Stimulated activated CD4-positive, alpha-beta T cell treated with anti-CD3 and anti-CD28 coated beads, Interleukin-2, amount 100 ng/mL, for 24 hours (primary cell): ENCODE results near the gene HINT3.
"Not testable (repeated sequence)": the region's sequence is repeated elsewhere in the genome, so short reads cannot be mapped to it uniquely, and the experiment has no call there.

Experiments used
- DNase-seq, 2 donors: peaks; one replicate each; pipeline ENCODE4 v3.0.0-alpha.2; 2020

Gene HINT3

DNA sequence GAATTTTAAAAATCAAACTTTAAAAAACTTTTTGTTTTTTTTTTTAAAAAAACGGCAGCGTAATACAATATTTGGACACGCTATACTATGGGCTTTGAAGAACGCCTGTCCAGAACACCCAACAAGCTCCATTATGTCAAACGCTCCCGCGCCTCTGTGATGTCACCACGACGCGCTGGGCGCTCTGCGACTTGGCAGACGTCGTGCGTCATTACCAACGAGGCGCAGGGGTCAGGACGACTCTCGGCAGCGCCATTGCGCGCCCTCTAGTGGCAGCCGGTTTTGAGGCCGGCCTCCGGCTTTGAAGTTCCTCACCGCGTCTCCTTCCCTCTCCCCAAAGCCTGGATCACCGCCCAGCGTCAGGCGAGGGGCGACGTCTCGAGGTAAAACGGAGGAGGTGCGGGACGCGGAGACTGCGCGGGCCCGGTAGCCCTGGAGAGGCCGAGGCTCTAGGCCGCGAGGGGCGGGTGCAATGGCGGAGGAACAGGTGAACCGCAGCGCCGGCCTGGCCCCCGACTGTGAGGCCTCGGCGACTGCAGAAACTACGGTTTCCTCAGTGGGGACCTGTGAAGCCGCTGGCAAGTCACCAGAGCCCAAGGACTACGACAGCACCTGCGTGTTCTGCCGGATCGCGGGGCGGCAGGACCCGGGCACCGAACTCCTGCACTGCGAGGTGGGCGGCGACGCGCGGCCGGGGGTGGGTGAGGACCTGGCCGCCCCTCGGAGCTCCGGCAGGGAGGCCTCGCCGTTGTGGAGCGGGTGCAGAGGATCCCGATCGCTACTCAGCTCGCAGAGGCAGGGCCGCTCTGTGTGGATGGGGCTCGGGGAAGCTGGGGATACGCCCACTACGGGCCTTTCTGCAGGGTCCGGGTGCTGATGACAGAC is at the start of gene HINT3:
Gene HINT3, plus strand, starts transcription at position 265 of the 885 bp plus-strand sequence. Its CDS starts 208 bp downstream, at position 473.
- peak; percentile 99 to 100 for DNase-seq

DNA sequence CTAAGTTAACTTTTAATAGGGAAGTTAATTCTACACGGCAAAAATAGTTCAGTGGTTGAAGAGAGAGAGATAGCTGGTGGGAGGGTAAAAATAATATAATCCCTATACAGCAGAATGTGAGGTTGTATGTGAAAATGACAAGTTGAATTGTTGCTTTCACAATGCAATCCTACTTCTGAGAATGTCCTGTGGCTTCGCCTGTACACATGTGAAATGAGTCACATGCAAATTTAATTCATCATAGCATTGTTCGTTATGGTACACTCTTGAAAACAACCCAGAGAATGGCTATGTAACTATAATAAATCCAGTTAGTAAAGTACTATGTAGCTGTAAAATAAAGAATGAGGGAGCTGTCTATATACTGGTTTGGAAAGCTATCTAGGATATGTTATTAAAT is 46.0 kb upstream of the HINT3 start:
- DNase-seq = no peak

DNA sequence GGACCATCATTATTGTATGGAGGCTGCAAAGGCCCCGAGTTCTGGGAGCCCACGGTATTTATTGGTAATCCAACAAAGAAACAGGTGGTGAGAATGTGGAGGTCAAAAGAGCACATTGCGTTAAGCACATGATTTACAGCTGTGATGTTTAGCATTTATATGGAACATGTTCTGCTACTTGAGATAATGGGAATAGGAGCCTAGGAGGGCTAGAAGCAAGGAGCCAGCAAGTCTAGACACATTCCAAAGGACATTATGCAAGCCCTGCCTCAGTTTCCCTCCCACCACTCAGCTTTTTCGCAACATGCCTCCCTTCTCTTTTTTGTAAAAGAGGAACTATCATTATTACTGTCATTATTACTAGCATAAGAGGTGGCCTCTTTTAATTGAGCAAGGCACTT is 45.5 kb upstream of the HINT3 start:
- not testable (repeated sequence) for DNase-seq

DNA sequence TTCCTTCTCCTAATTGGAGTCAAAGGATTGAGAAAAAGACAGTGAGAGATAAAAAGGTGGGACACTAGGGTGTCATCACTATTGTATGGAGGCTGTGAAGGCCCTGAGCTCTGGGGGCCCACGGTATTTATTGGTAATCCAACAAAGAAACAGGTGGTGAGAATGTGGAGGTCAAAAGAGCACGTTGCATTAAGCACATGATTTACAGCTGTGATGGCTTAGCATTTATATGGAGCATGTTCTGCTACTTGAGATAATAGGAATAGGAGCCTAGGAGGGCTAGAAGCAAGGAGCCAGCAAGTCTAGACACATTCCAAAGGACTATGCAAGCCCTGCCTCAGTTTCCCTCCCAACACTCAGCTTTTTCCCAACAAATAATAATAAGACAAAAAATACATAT is 44.1 kb upstream of the HINT3 start:
- not testable (repeated sequence) for DNase-seq

DNA sequence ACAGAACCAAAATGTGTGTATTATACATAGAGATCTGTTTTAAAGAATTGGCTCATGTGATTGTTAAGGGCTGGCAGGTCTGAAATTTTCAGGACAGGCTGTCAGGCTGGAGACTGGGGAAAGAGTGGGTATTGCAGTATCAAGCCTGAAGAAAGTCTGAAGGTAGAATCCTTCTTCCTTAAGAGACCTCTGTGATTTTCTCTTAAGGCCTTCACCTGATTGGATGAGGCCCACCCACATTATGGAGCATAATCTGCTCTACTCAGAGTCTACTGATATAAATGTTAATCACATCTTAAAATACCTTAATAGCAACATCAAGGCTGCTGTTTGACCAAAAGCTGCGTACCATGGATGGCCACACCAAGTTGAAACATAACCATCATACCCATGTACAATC is 43.4 kb upstream of the HINT3 start:
- no peak for DNase-seq

DNA sequence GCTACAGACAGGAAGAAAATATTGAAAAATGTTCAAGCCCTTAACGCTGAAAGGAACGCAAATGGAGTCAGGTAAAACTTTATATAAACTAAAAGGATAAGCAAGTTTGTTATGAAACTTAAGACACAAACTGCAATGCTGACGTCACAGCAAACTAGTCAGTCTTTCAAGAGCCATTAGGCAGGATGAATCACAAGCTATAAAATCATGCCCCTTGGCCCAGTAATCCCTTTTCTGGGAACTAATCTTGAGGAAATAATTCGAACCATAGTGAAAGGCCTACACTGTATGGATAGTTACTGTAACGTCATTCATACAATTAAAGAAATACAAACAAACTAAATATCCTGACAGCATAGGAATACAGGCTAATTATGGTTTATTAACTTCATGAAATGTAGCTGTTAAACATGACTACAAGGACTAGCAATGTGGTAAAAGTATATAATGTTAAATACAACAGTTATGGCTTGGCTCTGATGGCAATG is 42.7 kb upstream of the HINT3 start:
- DNase-seq = no peak

DNA sequence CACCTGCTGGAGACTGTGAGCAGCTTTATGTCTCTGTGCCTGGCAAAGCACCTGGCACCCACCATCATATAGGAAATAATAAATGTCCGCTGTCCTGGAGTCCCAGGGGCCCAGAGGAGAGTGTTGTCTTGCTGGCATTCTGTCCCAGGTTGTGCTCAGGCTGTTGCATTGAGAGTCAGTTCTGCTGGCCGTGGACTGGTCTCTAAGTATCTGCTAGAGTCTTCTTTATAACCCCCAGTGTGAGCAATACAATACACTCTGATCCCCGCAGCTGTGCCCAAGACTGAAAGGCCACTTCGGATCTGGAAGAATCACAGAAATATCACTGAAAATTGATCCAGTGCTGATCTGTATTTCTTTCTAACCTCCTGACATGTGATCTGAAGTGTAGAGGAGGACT is 38.3 kb upstream of the HINT3 start:
- DNase-seq = no peak

DNA sequence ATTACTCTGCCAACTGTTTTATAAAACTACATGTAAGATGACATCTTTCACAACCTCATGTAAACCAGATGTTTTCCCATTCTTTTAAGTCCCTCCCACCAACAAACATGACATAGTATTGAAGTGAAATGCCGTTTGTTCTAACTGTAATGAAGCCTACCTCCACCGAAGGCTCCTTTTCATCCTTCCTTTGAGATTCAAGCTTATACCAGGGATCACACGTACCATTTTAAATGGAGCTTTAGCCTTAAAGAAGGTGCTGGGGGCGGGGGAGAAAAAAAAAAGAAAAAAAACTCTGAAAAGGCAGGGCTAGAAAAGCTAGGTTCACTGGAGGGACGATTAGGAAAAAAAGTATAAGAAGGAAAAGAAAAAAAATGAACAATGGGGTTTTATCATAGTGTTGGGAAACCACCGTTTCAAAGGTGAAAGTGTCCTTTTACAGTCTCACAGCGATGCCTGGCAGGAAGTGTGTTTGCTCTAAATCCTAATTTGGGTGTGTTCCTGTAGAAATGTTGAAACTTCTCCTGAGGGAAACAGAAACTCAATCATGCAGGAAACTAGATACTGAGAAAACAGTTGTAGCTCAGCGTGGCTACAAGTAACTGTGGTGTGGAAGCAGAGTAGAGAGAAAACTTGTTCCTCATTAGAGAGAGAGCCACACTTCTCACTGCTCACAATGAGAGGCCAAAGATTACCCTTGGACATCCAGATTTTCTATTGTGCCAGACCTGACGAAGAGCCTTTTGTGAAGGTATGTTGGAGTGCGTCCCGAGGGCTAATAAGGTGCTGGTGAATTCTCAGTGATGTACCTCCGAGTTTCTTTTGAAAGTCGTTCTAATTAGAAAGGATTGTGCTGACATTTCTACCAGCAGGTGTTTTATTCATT is 37.6 kb upstream of the HINT3 start:
- peak; percentile 37 to 53 for DNase-seq

DNA sequence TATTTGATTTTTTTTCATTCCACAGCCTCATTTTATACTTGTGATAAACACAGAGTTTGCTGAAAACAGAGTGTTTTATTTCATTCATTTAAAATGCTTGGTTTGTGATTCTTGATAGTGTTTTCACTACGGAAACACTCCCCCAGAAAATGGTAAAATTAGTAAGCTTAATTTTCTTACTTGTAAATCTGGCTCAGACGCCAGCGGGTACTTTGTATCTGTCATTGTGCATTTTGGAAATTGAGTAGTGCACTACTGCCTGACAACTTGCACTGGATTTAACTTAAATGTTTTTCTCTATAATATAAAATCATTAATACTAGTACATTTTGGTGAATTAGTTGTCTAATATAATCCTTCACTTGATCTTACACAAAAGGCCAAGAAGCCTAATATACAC is 37.0 kb upstream of the HINT3 start:
- no peak for DNase-seq

DNA sequence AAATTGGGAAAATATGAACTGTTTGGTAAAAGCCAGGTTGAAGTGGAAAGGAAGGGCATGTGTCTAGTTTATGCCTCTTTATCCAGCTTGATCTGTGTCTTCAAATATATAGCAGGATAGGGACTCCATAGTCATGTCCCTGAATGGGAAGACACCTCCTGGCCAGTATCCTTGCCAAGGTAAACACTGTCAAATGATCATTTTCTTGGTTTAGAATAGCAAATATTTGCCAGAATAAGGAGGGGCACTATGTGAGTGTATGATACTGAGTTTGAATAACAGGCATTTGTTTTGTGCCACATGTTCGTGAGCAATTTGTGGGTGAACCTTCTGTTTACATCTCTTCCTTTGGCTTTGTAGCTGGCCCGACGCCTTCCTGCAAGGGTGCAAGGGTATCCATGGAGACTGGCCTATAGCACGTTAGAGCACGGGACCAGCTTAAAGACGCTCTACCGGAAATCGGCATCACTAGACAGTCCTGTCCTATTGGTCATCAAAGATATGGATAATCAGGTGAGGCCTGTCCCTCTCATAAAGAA is 34.2 kb upstream of the HINT3 start:
- no peak for DNase-seq

DNA sequence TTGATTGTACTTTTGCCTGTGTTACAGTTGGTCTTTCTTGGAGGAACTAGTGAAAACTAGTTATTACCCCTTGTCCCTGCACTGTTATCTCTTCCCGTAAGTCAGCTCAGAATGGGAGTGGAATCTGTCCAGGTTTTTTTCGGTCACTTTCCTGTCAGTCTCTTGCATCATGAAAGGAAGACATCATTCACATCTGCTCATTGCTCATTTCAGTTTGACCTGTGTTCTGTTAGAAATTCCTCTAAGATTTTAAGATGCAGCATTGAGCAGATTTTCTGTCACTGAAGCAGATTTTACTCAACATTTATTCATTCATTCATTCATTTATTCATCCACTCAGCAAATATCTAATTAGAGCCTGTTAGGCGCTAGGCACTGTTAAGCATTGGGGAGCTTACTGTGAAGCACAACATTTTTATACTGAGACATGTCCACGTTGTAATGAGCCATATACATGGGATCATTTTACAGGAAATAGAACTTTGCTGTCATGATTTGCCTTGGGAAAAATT is 33.1 kb upstream of the HINT3 start:
- no peak for DNase-seq

DNA sequence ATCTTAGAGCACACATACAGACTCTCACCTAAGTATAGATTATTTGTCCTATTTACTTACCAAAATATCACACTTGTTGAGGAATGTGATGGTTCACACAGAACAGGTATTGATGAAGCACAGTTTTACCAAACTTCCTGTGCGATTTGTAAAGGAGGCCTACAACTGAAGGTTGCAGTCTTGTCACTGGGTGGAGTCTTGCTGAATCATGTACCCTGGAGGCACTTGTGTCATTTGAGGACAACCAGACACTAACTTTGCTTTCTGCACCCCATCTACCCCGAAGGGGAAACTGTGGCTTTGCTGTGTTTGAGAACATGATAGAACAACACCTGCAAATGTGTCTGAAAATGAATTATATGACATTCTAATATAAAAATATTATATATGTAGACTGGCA is 32.4 kb upstream of the HINT3 start:
- no peak for DNase-seq

DNA sequence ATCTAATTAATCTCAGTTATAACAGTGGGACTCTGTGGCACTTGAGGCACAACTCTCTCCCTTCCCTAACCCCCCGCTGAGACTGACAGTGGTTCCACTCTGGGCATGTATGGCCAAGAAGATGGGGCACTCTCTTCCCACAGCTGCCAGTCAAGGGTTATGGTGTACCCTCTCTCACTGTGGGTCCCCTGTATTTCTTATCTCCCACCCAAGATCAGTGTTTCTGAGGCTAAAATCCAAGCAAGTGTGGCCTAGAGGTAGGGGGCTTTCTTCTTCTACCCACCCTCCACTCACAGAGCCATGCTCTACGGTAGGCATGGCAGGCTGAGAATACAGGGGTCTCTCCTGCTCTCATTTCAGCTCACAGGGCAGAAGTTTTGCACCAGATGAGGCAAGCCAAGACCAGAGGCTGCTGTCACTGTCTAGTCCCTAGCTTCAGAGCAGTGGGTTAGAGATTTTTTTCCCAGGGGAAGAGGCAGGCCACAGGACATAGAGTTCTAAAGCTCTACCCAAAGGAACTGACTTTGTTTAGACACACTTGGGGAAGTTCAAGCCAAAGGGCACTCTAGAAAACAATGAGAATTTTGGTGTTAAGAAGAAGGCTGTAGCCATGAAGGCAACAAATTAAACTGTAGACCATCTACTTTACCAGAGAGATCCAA is 31.7 kb upstream of the HINT3 start:
- DNase-seq = no peak

DNA sequence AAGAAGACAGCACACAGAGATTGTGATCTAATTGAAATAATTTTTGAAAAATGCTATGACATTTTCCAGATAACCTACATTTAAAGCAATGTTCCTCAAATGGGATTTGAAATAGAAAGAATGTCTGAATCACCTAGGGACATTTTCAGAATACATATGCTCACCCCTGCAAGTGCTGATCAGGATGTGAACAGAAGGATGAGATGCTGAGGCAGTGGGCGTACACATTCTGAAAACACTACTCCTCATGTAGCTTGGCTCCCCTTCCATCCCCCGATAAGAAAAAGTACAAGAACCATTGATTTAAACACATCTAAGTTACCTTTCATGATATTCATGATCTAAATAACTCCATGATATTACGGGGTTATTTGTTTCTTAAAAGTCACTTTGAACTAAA is 29.9 kb upstream of the HINT3 start:
- no peak for DNase-seq

DNA sequence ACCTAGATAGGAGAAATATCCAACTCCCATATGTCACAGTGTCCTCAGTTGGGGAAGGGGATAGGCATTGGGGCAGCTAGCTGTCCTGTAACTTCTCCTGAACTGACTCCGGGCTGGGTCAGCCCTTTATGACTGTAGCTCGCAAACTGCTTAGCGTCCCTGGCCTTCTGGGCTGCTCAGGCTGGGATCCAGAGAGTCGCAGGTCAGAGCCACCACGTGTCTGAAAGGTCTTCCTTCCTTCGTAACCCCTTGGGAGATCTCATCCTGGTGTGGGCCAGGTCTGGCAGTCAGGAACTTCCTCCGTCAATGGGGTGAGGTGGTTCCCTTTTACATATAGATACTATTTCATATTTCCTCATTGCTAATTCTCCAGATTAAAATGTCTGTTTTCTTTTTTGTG is 28.8 kb upstream of the HINT3 start:
- DNase-seq = no peak

DNA sequence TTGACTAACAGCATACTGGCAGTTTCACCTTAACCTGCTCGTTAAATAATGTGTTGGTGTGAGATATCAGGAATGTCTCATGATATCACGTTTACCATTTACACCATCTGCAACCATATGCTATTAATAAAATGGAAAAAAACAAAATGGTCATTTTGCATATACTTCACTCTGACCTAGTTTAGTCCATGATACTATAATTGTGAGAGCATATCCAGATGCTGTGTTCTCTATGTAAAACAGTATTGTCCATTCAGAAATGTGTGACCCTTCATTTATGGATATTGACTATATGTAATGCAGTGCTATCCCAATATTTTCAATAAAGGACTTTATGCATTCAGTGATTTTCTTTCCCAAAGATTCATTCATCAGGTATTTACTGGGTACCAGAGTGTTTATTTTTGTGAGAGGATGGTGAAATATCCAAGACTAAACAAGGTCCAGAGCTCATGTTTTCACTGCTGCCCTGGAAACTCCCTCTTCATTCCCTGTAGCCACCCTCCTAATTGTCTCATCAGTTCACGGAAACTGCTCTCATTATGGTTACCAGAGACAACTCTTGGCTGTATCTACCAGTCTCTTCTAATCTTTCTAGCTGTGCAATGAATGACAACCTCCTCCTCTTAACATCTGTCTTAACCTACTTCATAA is 25.7 kb upstream of the HINT3 start:
- DNase-seq = no peak

DNA sequence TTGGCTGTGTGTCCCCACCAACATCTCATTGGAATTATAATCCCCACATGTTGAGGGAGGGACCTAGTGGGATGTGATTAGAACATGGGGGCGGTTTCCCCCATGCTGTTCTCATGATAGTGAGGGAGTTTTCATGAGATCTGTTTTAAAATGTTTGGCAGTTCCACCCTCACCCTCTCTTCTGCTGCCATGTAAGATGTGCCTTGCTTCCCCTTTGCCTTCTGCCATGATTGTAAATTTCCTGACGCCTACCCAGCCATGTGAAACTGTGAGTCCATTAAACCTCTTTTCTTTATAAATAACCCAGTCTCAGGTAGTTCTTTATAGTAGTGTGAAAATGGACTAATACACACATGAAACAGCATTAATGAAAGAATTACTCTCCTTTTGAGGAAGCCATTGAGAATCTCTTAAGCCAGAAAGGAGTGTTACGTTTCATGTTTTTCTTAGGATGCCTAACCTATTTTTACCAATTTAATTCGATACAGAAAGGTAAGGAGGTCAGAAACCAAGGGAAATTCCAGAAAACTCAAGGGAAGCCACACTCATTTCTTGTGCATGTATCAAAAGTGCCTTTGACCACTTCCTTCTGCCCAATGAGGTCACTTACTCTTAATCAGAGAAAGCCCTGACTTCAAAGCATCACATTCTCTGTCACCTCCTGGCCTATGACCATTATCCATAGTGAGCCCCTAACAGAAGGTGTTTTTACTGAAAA is 24.7 kb upstream of the HINT3 start:
- no peak for DNase-seq

DNA sequence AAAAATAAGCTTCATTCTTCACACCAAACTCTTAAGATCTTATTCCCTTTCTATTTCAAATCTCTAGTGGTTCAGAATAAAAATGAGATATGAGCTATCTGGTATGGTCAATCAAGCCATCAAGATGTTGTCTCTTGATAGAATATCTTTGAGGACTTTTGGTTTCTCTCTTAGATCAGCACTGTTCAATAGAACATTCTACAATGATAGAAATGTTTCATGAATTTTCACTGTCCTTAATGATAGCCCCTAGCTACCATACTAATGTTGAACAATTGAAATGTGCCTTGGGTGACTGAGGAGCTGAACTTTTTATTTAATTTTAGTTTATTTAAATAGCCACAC is 24.1 kb upstream of the HINT3 start:
- no peak for DNase-seq

DNA sequence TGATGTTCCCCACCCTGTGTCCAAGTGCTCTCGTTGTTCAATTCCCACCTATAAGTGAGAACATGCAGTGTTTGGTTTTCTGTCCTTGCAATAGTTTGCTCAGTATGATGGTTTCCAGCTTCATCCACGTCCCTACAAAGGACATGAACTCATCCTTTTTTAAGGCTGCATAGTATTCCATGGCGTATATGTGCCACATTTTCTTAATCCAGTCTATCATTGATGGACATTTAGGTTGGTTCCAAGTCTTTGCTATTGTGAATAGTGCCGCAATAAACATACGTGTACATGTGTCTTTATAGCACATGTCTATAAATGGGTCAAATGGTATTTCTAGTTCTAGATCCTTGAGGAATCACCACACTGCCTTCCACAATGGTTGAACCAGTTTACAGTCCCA is 21.1 kb upstream of the HINT3 start:
- DNase-seq = not testable (repeated sequence)

DNA sequence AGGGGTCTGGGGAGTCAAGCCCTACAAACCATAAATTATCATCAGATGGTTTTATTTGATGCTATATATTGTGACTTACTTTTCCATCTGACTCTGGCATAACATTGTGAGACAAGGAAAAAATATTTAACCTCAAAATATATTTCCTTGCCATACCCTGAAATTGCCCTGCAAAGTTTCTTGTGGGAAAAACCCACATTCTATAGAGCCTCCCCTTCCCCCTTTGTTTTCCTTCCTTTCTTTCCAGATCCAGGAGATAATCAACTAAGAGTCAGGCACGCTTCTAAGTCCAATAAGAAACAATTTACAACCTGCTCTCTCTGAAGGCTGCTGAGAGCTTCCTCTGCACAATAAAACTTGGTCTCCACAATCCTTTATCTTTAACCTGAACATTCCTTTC is 17.5 kb upstream of the HINT3 start:
- DNase-seq = no peak

DNA sequence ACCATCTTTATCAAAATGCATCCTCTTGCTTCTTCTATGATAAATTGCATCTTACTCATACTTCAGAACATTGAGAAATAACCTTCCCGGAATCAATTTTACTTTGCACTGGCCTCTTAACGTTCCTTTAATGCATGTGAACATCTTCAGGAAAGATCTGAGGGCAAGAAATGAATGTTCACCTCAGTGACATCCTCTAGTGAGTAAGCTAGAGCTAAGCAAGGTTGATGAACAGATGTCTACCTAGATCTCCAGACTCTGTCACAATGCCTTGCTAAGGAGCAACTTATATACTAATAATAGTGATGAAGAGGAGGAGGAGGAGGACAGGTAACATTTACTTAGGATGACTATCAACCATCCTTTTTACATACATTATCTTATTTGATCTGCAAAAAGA is 16.8 kb upstream of the HINT3 start:
- DNase-seq = no peak
